Mammary epithelial cell (primary cell): ENCODE data around the gene CPXM2.

Source experiments
- CTCF ChIP-seq, 2 donors: IDR thresholded peaks in 1 of 2; conservative IDR thresholded peaks in 1 of 2; 2 replicates each; pipeline ENCODE4 v1.5.1; 2011 to 2012; ENCODE audit warnings: inconsistent platforms in 2 of 2, low read length in 2 of 2, mild to moderate bottlenecking in 2 of 2, control low read depth in 1 of 2, low read depth in 1 of 2; ENCODE audit not compliant: insufficient read depth in 1 of 2; ENCODE audit errors: extremely low read depth in 1 of 2
- EZH2 ChIP-seq: IDR thresholded peaks from 2 replicates; pipeline ENCODE4 v1.6.1; 2012; ENCODE audit warnings: low read length, inconsistent platforms, borderline replicate concordance

GRCh38 chr10:123858077-123858681 is 33.4 kb downstream of the CPXM2 start:
- no peak for TF ChIP-seq EZH2
- no peak for TF ChIP-seq CTCF (conservative IDR thresholded peaks at IDR 0.05 in 1 of 2, IDR thresholded peaks at IDR 0.05 in 1 of 2; ENCODE audit: extremely low read depth in 1 of 2, insufficient read depth in 1 of 2, low read depth in 1 of 2, low read length in 2 of 2)
